NT2/D1 (cell line): ENCODE data around the gene MAD1L1.

Experiments
- DNase-seq: peaks from one replicate; pipeline ENCODE4 v3.0.0-alpha.2; 2011; ENCODE audit warnings: low read depth, low spot score
- H3K27me3 ChIP-seq: 2 replicates; pipeline ENCODE4 v1.6.0; 2011; ENCODE audit warnings: mild to moderate bottlenecking; ENCODE audit not compliant: insufficient read length, insufficient read depth
- H3K36me3 ChIP-seq: 2 replicates; pipeline ENCODE4 v1.6.1; 2011; ENCODE audit warnings: mild to moderate bottlenecking, low read length, mixed read lengths; ENCODE audit not compliant: insufficient read depth, insufficient read length
- H3K4me1 ChIP-seq: 2 replicates; pipeline ENCODE4 v1.5.1; 2011; ENCODE audit not compliant: insufficient read depth, insufficient read length
- H3K4me3 ChIP-seq: 2 replicates; pipeline ENCODE4 v1.5.1; 2011; ENCODE audit warnings: low read depth; ENCODE audit not compliant: insufficient read length
- H3K9ac ChIP-seq: 2 replicates; pipeline ENCODE4 v1.6.0; 2011; ENCODE audit warnings: low read depth; ENCODE audit not compliant: insufficient read length
- H3K9me3 ChIP-seq: 2 replicates; pipeline ENCODE4 v1.5.1; 2011; ENCODE audit warnings: mild to moderate bottlenecking, low read length; ENCODE audit not compliant: insufficient read depth
- SUZ12 ChIP-seq: IDR thresholded peaks from 2 replicates; pipeline ENCODE4 v1.6.1; 2011; ENCODE audit not compliant: insufficient read length, insufficient read depth; ENCODE audit errors: extremely low read depth
- YY1 ChIP-seq: IDR thresholded peaks from 2 replicates; pipeline ENCODE4 v1.6.1; 2011; ENCODE audit not compliant: insufficient read length, insufficient read depth
- ZNF274 ChIP-seq: IDR thresholded peaks from 2 replicates; pipeline ENCODE4 v1.6.1; 2011; ENCODE audit warnings: mild to moderate bottlenecking, low read depth, low read length

MAD1L1 gene

GRCh38 chr7:2132243-2132642, 100.5 kb downstream of the MAD1L1 start:
- DNase-seq = no peak
- no peak overlapping the region for H3K9ac ChIP-seq
- H3K4me3 ChIP-seq = no peak overlapping the region
- no peak for TF ChIP-seq YY1
- no peak for TF ChIP-seq SUZ12
- TF ChIP-seq ZNF274 = no peak
- H3K4me1 ChIP-seq = peaks cover 4% of the 10 kb centered on the region
- H3K36me3 ChIP-seq = peaks cover 75% of the 10 kb centered on the region
- H3K9me3 ChIP-seq = no peaks in the 10 kb centered on the region; the same call in 1 of the 2 replicates
- no peaks in the 10 kb centered on the region for H3K27me3 ChIP-seq

- Histone ChIP-seq H3K9ac (no peak overlapping the region), H3K27me3 (no peaks in the 10 kb centered on the region), H3K9me3 (no peaks in the 10 kb centered on the region; the same call in 1 of the 2 replicates), H3K36me3 (peaks cover 78% of the 10 kb centered on the region), H3K4me3 (no peak overlapping the region), H3K4me1 (peaks cover 4% of the 10 kb centered on the region)
- TF ChIP-seq SUZ12 = no peak
- TF ChIP-seq YY1 = no peak
- TF ChIP-seq ZNF274 = no peak
- DNase-seq = no peak
Measured at GRCh38 chr7:2131800-2132199, 100.9 kb downstream of the MAD1L1 start.

DNA sequence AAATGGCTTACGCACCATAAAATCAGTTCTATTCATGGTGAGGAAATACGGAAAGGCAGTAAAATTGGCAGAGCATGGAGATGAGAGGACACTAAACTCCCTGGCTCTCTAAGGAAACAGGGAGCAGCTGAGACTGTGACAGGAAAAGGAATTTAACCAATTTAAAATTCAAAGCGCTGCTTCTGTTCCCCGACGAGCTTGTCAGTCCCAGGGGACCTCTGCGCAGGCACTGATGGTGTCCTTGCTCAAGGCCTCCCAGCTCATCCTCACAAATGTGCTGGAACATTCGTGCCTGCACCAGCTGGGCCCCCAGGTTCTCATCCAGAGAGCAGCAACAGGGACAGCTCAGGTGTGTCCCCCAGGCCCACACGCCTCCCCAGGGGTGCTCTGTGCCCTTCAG, 101.4 kb downstream of the MAD1L1 start:
- Histone ChIP-seq H3K4me1 (peaks cover 4% of the 10 kb centered on the region), H3K27me3 (no peaks in the 10 kb centered on the region), H3K4me3 (no peak overlapping the region), H3K9ac (no peak overlapping the region), H3K36me3 (peaks cover 76% of the 10 kb centered on the region), H3K9me3 (no peaks in the 10 kb centered on the region; the same call in 1 of the 2 replicates)
- no peak for TF ChIP-seq SUZ12
- TF ChIP-seq ZNF274 = no peak
- no peak for TF ChIP-seq YY1
- peak; percentile 25 for DNase-seq

- Histone ChIP-seq H3K27me3 (no peaks in the 10 kb centered on the region), H3K36me3 (peaks cover 78% of the 10 kb centered on the region), H3K4me3 (no peak overlapping the region), H3K9me3 (no peaks in the 10 kb centered on the region), H3K9ac (no peak overlapping the region), H3K4me1 (peaks cover 9% of the 10 kb centered on the region)
- TF ChIP-seq YY1 (no peak), SUZ12 (no peak), ZNF274 (no peak)
- DNase-seq = no peak
Measured at GRCh38 chr7:2130096-2130375, 102.7 kb downstream of the MAD1L1 start.

DNA sequence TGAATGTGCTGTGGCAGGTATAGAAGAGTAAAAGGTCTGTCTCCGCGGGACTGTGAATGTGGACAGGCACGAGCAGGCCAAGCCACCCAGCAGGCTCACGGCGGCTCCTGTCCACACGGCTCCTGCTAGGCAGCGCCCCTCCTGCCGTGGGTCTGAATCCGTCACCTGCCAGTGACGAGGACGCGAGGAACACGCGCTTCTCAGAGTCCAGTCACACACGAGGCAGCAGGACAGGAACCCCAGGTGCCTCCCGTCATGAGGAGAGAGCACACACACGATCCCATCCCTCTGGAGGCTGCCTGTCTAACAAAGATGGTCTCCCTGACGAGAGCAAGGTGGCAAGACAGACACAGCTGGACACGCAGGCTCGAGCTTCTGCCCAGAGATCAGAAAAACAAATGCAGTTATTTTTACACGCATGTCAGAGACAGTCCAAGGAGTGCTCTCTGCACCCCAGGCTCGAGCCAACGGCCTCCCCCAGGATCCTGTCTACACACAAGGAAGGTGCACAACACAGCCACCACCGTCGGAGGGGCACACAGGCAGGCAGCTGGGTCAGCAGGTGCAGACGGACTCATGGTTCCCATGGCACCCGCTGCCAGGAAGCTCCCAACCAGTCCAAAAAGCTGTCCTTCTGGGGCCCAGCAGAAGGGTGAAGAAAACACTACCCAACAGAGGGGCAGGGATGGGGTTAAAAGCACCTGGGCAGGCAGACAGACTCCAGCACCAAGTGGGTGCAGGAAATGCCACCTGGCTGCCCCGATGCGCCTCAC, 103.2 kb downstream of the MAD1L1 start:
- Histone ChIP-seq H3K36me3 (peaks cover 78% of the 10 kb centered on the region), H3K4me1 (peaks cover 9% of the 10 kb centered on the region), H3K9me3 (no peaks in the 10 kb centered on the region), H3K27me3 (no peaks in the 10 kb centered on the region), H3K4me3 (no peak overlapping the region), H3K9ac (no peak overlapping the region)
- no peak for TF ChIP-seq SUZ12
- no peak for TF ChIP-seq YY1
- TF ChIP-seq ZNF274 = no peak
- DNase-seq = no peak

DNA sequence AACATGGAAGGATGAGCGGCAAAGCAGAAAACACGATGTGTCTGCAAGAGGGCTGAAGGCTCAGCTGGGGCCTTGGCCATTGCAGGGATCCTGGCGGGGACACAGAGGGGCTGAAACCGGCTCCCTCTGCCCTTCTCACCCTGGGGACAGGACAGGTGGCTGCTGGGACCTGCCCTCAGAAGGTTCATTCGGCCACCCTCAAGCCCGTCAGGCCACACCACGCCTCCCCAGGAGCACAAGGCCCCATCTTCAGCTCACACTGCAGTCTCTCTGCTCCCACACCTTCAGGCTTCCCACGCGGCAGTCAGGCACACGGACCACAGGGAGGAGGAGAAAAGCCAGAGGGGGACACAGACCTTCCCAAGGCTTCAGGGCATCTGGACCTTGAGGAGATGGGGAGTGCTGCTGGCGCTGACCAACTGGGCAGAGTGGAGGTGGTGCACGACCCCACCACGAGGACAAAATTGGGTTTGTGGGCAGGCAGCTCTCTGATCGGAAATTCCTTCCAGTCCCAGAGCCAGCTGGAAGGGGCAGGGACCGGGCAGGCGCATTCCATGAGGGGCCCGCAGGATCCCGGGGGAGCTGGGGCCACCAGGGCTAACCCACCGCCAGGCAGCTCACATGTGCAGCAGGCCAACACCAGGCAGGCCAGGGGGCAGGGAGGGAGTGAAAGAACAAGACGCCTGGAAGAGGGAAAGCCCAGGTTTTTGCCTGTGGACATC, 104.0 kb downstream of the MAD1L1 start:
- Histone ChIP-seq H3K4me1 (peaks cover 9% of the 10 kb centered on the region), H3K9me3 (no peaks in the 10 kb centered on the region)
- TF ChIP-seq YY1 (no peak), SUZ12 (no peak), ZNF274 (no peak)

DNA sequence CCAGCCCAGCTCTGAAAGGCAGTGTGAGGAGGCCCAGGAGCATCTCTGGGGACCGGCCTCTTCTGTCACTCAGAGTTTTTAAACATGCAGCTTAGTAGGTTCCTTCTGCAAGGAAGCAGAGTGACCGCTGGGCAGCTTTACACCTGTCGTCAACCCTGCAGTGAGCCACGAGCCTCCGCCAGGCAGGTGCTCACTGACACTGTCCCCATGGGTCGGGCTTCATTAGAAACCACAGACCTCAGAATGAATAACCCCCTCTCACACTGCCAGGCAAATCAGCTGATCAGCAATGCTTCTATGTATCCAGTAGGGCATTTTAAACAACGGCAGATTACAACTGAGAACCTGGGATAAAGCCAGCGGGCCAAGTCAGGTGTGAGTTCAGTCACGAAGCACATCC, 106.1 kb downstream of the MAD1L1 start:
- H3K9ac ChIP-seq = no peak overlapping the region
- DNase-seq = no peak
- H3K36me3 ChIP-seq = peaks cover 73% of the 10 kb centered on the region
- H3K4me1 ChIP-seq = peaks cover 9% of the 10 kb centered on the region
- H3K4me3 ChIP-seq = no peak overlapping the region
- TF ChIP-seq YY1 (no peak), SUZ12 (no peak), ZNF274 (no peak)
- H3K27me3 ChIP-seq = no peaks in the 10 kb centered on the region
- H3K9me3 ChIP-seq = no peaks in the 10 kb centered on the region

More for the DNA sequence above, 104.0 kb downstream of the MAD1L1 start:
- Histone ChIP-seq H3K27me3 (no peaks in the 10 kb centered on the region), H3K4me3 (no peak overlapping the region), H3K36me3 (peaks cover 77% of the 10 kb centered on the region), H3K9ac (peak overlapping the region; percentile 35)
- DNase-seq = no peak
